ENCODE results near the gene CCDC148. TPM values are rescaled to one million over a fixed set of nuclear protein-coding genes. Genes with fewer than 3 reads are reported as not detected.

Gene CCDC148
- total RNA-seq (1 to 10 TPM in 1 of 2 donors, under 1 TPM in 1; 0.64 to 1.3 TPM), polyA plus RNA-seq (ENCODE audit: insufficient read length in 6 of 6) (1 to 10 TPM; 3.1 to 6.0 (median 3.9) TPM)
- long read RNA-seq, donor 1, partial matches to known transcripts = 0 of 1 reads
- long read RNA-seq, donor 1, other reads (novel, unspliced or antisense) = 0 of 1 reads
- long read RNA-seq, donor 2 = 0 reads
- long read RNA-seq, donor 3 = 0 reads
- long read RNA-seq, donor 4, partial matches to known transcripts = 0 of 1 reads
- long read RNA-seq, donor 4, other reads (novel, unspliced or antisense) = 1 of 1 reads
- long read RNA-seq, donor 5 = 0 reads
- long read RNA-seq, donor 6 = 0 reads
- long read RNA-seq, donor 7 = 0 reads
- long read RNA-seq, donor 8, partial matches to known transcripts = 0 of 1 reads
- long read RNA-seq, donor 8, other reads (novel, unspliced or antisense) = 0 of 1 reads
- long read RNA-seq, donor 9 = 0 reads
- long read RNA-seq, donor 10, partial matches to known transcripts = 0 of 1 reads
- long read RNA-seq, donor 10, other reads (novel, unspliced or antisense) = 1 of 1 reads
- long read RNA-seq, donor 11, partial matches to known transcripts = 0 of 2 reads
- long read RNA-seq, donor 11, other reads (novel, unspliced or antisense) = 0 of 2 reads
- long read RNA-seq, donor 12 = 0 reads

DNA sequence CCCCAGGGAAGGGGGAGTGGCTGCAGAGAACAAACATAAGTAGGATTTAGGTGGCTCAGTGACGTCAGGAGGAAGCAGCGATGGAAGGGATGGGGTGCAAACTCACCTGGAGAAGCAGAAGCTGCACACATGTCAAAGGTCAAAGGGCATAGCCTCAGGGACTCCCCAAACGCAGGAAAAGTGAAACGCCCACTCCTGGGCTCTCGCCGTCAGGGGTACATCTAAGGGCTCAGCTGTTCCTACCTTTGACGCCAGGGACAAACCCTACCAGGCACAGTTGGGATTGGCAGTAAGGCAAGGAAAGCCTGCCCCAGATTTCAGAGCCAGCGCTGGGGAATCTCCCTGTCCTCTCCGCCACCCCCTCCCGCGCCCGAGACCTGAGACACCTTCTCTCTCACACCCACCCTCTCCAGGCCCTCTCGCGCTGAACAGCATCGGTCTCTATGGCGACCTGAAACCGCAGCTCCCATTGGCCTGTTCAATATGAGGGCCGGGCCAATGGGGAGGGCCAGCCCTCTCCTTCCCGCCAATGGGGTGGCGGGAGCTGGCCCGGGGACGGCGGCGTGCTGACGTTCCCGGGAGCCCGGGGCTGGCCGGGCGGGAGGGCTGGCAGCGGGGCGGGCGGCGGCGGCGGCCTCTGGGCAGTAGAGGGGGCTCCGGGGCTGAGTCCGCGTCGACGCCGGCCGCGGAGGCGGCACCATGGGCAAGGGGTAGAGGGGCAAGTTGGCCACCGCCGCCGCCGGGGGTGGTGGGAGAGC lies at the start of gene CCDC148, which contains the start of gene PKP4:
Gene CCDC148, minus strand, starts transcription at position 445 of the 758 bp plus-strand sequence. Its CDS starts 314 bp downstream, at position 131.
Gene PKP4, plus strand, starts transcription at position 644 of the 758 bp plus-strand sequence. CDS start 76,233 bp downstream, outside the sequence.
- Histone ChIP-seq H3K27me3 (no peaks in the 10 kb centered on the region), H3K4me1 (peaks cover 0 to 40% of the 10 kb centered on the region in 2 donors), H3K36me3 (no peaks in the 10 kb centered on the region), H3K9me3 (no peaks in the 10 kb centered on the region), H3K4me3 (peak within 1 kb of the TSS; percentile 87 to 97), H3K27ac (peak within 1 kb of the TSS; percentile 86 to 94)
- ATAC-seq (peak; percentile 90), DNase-seq (peak; percentile 91 to 97 (median 94))
- intact Hi-C loops (cut with DNase I) = loop anchor here in 1 of 2 donors (10.0 kb wide), 1 partner anchor 272 kb away; no protein-coding TSS in a partner anchor
- TF ChIP-seq, protein P1, sequence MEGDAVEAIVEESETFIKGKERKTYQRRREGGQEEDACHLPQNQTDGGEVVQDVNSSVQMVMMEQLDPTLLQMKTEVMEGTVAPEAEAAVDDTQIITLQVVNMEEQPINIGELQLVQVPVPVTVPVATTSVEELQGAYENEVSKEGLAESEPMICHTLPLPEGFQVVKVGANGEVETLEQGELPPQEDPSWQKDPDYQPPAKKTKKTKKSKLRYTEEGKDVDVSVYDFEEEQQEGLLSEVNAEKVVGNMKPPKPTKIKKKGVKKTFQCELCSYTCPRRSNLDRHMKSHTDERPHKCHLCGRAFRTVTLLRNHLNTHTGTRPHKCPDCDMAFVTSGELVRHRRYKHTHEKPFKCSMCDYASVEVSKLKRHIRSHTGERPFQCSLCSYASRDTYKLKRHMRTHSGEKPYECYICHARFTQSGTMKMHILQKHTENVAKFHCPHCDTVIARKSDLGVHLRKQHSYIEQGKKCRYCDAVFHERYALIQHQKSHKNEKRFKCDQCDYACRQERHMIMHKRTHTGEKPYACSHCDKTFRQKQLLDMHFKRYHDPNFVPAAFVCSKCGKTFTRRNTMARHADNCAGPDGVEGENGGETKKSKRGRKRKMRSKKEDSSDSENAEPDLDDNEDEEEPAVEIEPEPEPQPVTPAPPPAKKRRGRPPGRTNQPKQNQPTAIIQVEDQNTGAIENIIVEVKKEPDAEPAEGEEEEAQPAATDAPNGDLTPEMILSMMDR (IDR thresholded peaks at IDR 0.05) = no peak

GRCh38 chr2:158505448-158505934 lies 48.9 kb upstream of the CCDC148 start:
- no peak overlapping the region for H3K27ac ChIP-seq
- H3K4me1 ChIP-seq = peaks cover 0 to 22% of the 10 kb centered on the region in 2 donors
- no peak for DNase-seq
- no peak for ATAC-seq
- no peak overlapping the region for H3K4me3 ChIP-seq
- no peaks in the 10 kb centered on the region for H3K27me3 ChIP-seq
- intact Hi-C loops (cut with DNase I) = no loop called here
- H3K36me3 ChIP-seq = no peaks in the 10 kb centered on the region
- no peaks in the 10 kb centered on the region for H3K9me3 ChIP-seq
- TF ChIP-seq, protein P1 (IDR thresholded peaks at IDR 0.05) = no peak

DNA sequence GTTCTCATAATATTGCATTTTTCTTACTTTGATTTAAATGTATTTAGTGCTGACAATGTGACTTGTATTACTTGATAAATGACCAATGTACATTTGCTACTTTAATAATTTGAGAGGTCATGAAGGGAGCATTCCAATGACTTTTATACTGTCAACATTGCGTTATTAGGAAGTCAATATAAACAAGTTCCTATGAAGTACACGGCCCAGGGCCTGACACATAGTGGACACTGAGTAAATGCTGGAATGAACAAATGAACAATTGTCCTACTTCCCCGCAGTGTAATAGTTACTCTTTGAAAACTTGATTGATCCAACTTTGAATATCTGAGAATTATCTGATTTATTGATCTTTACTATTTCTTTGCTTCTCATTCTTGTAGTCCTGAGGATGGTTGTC lies 47.5 kb upstream of the CCDC148 start:
- ATAC-seq = no peak
- no peaks in the 10 kb centered on the region for H3K9me3 ChIP-seq
- peaks cover 0 to 22% of the 10 kb centered on the region in 2 donors for H3K4me1 ChIP-seq
- intact Hi-C loops (cut with DNase I) = no loop called here
- H3K27me3 ChIP-seq = no peaks in the 10 kb centered on the region
- no peaks in the 10 kb centered on the region for H3K36me3 ChIP-seq
- DNase-seq = no peak
- no peak overlapping the region for H3K27ac ChIP-seq
- TF ChIP-seq, protein P1 (IDR thresholded peaks at IDR 0.05) = no peak
- no peak overlapping the region for H3K4me3 ChIP-seq

DNA sequence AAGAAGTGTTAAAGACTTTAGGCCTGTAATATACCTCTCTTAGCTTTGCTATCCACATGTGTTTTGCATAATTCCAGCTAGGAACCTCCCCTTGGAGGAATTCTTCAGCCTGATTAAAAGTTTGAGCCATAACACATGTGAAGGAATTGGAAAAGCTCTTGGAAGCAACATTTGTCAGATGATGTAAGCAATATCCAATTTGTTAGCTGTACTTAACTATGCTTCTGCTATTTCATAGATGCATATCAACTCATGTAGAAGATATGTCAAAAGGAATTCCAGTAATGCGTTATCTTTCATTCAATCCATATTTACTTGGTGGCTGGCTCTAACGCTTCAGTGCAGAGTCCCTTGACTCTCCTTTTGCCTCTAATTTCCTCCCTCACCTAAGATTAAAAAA lies 46.4 kb upstream of the CCDC148 start:
- Histone ChIP-seq H3K4me1 (peaks cover 0 to 22% of the 10 kb centered on the region in 2 donors), H3K36me3 (no peaks in the 10 kb centered on the region), H3K9me3 (no peaks in the 10 kb centered on the region), H3K27ac (no peak overlapping the region), H3K4me3 (no peak overlapping the region), H3K27me3 (no peaks in the 10 kb centered on the region)
- DNase-seq (no peak), ATAC-seq (no peak)
- TF ChIP-seq, protein P1 (IDR thresholded peaks at IDR 0.05) = no peak
- intact Hi-C loops (cut with DNase I) = no loop called here
